GM19397 (cell line): ENCODE results near the gene SPECC1L.

Experiments
- ATAC-seq: cut with Tn5 transposase; IDR thresholded peaks from one replicate; pipeline ENCODE4 v1.9.1; 2021; ENCODE audit warnings: mild to moderate bottlenecking, moderate library complexity; ENCODE audit not compliant: unreplicated experiment

The SPECC1L gene

GRCh38 chr22:24437091-24437490 lies 166.5 kb downstream of the SPECC1L start:
- no peak for ATAC-seq

GRCh38 chr22:24437741-24438328 lies 167.2 kb downstream of the SPECC1L start:
- peak; percentile 31 for ATAC-seq

GRCh38 chr22:24440270-24440717 lies 169.7 kb downstream of the SPECC1L start:
- ATAC-seq = no peak

GRCh38 chr22:24440718-24441405 lies 170.2 kb downstream of the SPECC1L start:
- ATAC-seq = no peak

GRCh38 chr22:24441406-24442351 lies 171.0 kb downstream of the SPECC1L start:
- no peak for ATAC-seq

GRCh38 chr22:24442352-24442744 lies 171.7 kb downstream of the SPECC1L start:
- ATAC-seq = no peak

- ATAC-seq = no peak
These were observed 173.0 kb downstream of the SPECC1L start for GRCh38 chr22:24443668-24444067.

GRCh38 chr22:24444251-24444650 lies 173.6 kb downstream of the SPECC1L start:
- no peak for ATAC-seq

- no peak for ATAC-seq
These were observed 174.3 kb downstream of the SPECC1L start for GRCh38 chr22:24444729-24445466.

GRCh38 chr22:24445481-24446259 lies 175.0 kb downstream of the SPECC1L start:
- no peak for ATAC-seq

- no peak for ATAC-seq
These were observed 175.6 kb downstream of the SPECC1L start for GRCh38 chr22:24446260-24446611.

GRCh38 chr22:24450610-24451009 lies 180.0 kb downstream of the SPECC1L start:
- no peak for ATAC-seq

GRCh38 chr22:24451162-24451561 lies 180.5 kb downstream of the SPECC1L start:
- no peak for ATAC-seq

GRCh38 chr22:24453853-24454252 lies 183.2 kb downstream of the SPECC1L start:
- ATAC-seq = no peak

- ATAC-seq = no peak
These were observed 184.4 kb downstream of the SPECC1L start for GRCh38 chr22:24455039-24455438.

- no peak for ATAC-seq
These were observed 185.3 kb downstream of the SPECC1L start for GRCh38 chr22:24455751-24456426.

- no peak for ATAC-seq
These were observed 187.3 kb downstream of the SPECC1L start for GRCh38 chr22:24457894-24458420.

GRCh38 chr22:24459911-24460310 lies 189.3 kb downstream of the SPECC1L start:
- no peak for ATAC-seq

GRCh38 chr22:24460418-24461089 lies 189.9 kb downstream of the SPECC1L start:
- ATAC-seq = no peak
